ENCODE data around the gene ENAH. TPM values are rescaled to one million over a fixed set of nuclear protein-coding genes. Genes with fewer than 3 reads are reported as not detected.
A peak's percentile ranks its signal among the peaks of the same experiment; 100 is the strongest.

The ENAH gene
- total and polyA plus RNA-seq, 9 of the 15 experiments (the other 6 are each of a cell fraction or from before 2014, with no cell fraction given), result 0.03 to 1.2 (median 0.15) TPM

DNA sequence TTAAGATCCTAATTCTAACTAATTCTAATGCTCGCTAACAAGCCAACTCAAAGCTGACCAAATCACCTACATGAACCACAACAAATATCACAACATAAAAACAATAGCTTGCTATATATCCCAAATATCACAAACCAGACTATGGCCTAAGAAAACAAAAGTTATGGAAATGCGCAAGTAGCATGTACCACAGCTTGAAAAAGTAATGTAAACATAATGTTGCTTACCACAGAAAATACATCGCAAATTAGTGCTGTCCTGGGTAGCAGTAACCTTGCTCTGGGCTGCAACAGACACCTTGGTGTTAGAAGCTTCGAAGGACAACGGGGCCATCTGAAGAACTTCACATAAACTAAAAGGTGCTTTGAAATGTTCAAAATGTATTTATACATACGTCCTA lies 117.6 kb downstream of the ENAH start:
- Histone ChIP-seq H3K9me1 (ENCODE audit: control insufficient read depth, insufficient read depth, low read length) (no peaks in the 10 kb centered on the region), H3K79me2 (ENCODE audit: control insufficient read depth, insufficient read depth, low read length) (no peaks in the 10 kb centered on the region), H3K4me3 (no peak overlapping the region), H3K27me3 (ENCODE audit: control insufficient read depth in 2 of 2, insufficient read depth in 2 of 2, low read length in 2 of 2) (peaks cover 9 to 17% of the 10 kb centered on the region in 2 experiments; a peak in 4 of 5 replicates), H4K20me1 (replicated peaks; ENCODE audit: control insufficient read depth, insufficient read depth, low read length) (no peaks in the 10 kb centered on the region), H3K9me3 (replicated peaks; ENCODE audit: control insufficient read depth, insufficient read depth, low read depth, low read length) (no peaks in the 10 kb centered on the region), H3K36me3 (ENCODE audit: control insufficient read depth, insufficient read depth, low read length) (no peaks in the 10 kb centered on the region), H3K4me2 (ENCODE audit: insufficient read depth, low read length) (no peak overlapping the region), H3K4me1 (replicated peaks in 1 of 2; ENCODE audit: control insufficient read depth in 2 of 2, insufficient read depth in 2 of 2, low read length in 2 of 2) (no peaks in the 10 kb centered on the region), H2AFZ (ENCODE audit: low read depth, low read length) (no peak overlapping the region), H3K27ac (ENCODE audit: extremely low read depth, low read depth, low read length) (no peak overlapping the region), H3K9ac (ENCODE audit: insufficient read depth in 1 of 2, low read depth in 2 of 2, low read length in 2 of 2) (no peak overlapping the region)
- POLR2A ChIA-PET, result interaction anchor here (0.6 to 2.4 kb wide), 5 partner anchors 9 to 63 kb away, joined by 3 to 6 read pairs (median 5); no protein-coding TSS in a partner anchor
- FAIRE-seq (no peak), DNase-seq (ENCODE audit: extremely low read depth in 1 of 4, low spot score in 3 of 4) (no peak), ATAC-seq (no peak)
- 1% methylated on average over 6 of the region's 6 CpGs for WGBS (ENCODE audit: insufficient coverage, low coverage, missing lambda C conversion rate)
- no peak for TF ChIP-seq ZFX (CRISPR knock-in tag; IDR thresholded peaks at IDR 0.05)
- peak; percentile 72 for TF ChIP-seq CBX2 (IDR thresholded peaks at IDR 0.05; ENCODE audit: insufficient read depth, low read length, poor library complexity, severe bottlenecking)
- intact Hi-C loops (cut with micrococcal nuclease), result no loop called here
- no TSS peak for BruUV-seq (replicated peaks)
- in situ Hi-C loops (cut with MboI), result no loop called here
- CTCF ChIA-PET (ENCODE audit: low intra/inter-chr PET ratio), result interaction anchor here (0.6 kb wide), 1 partner anchor 112 kb away, joined by 3 read pairs; no protein-coding TSS in a partner anchor

- no peak overlapping the region for H3K9ac ChIP-seq (ENCODE audit: insufficient read depth in 1 of 2, low read depth in 2 of 2, low read length in 2 of 2)
- H3K4me3 ChIP-seq, result no peak overlapping the region
- DNase-seq (ENCODE audit: extremely low read depth in 1 of 4, low spot score in 3 of 4) (no peak), ATAC-seq (no peak), FAIRE-seq (no peak)
- ChIA-PET CTCF (ENCODE audit: low intra/inter-chr PET ratio) (no interaction called here), POLR2A (interaction anchor here (1.2 to 2.4 kb wide), 4 partner anchors 9 to 17 kb away, joined by 4 to 6 read pairs (median 5); no protein-coding TSS in a partner anchor)
- 7% methylated on average over 2 of the region's 2 CpGs for WGBS (ENCODE audit: insufficient coverage, low coverage, missing lambda C conversion rate)
- intact Hi-C loops (cut with micrococcal nuclease) (no loop called here), in situ Hi-C loops (cut with MboI) (no loop called here)
- no peaks in the 10 kb centered on the region for H4K20me1 ChIP-seq (replicated peaks; ENCODE audit: control insufficient read depth, insufficient read depth, low read length)
- H2AFZ ChIP-seq (ENCODE audit: low read depth, low read length), result no peak overlapping the region
- peaks cover 9 to 17% of the 10 kb centered on the region in 2 experiments; a peak in 4 of 5 replicates for H3K27me3 ChIP-seq (ENCODE audit: control insufficient read depth in 2 of 2, insufficient read depth in 2 of 2, low read length in 2 of 2)
- H3K9me1 ChIP-seq (ENCODE audit: control insufficient read depth, insufficient read depth, low read length), result no peaks in the 10 kb centered on the region
- H3K27ac ChIP-seq (ENCODE audit: extremely low read depth, low read depth, low read length), result no peak overlapping the region
- H3K4me2 ChIP-seq (ENCODE audit: insufficient read depth, low read length), result no peak overlapping the region
- BruUV-seq (replicated peaks), result no TSS peak
- TF ChIP-seq POLR2G (IDR thresholded peaks at IDR 0.05; ENCODE audit: low read depth, low read length) (no peak), MTA3 (IDR thresholded peaks at IDR 0.05; ENCODE audit: borderline replicate concordance) (no peak), ZNF347 (CRISPR knock-in tag; IDR thresholded peaks at IDR 0.05; ENCODE audit: low read depth) (no peak), SMARCC2 (IDR thresholded peaks at IDR 0.05; ENCODE audit: low read depth) (no peak), ZNF316 (IDR thresholded peaks at IDR 0.05) (no peak), ZBTB7A (IDR thresholded peaks at IDR 0.05; ENCODE audit: borderline replicate concordance, control insufficient read depth, low read depth, low read length) (no peak), ZNF175 (CRISPR knock-in tag; IDR thresholded peaks at IDR 0.05; ENCODE audit: low read depth) (no peak), PKNOX1 (IDR thresholded peaks at IDR 0.05) (no peak), MCM2 (IDR thresholded peaks at IDR 0.05; ENCODE audit: low read depth) (no peak), MEF2D (tag; conservative IDR thresholded peaks at IDR 0.05; ENCODE audit: low read depth) (no peak)
- H3K79me2 ChIP-seq (ENCODE audit: control insufficient read depth, insufficient read depth, low read length), result no peaks in the 10 kb centered on the region
- H3K36me3 ChIP-seq (ENCODE audit: control insufficient read depth, insufficient read depth, low read length), result no peaks in the 10 kb centered on the region
- H3K4me1 ChIP-seq (replicated peaks in 1 of 2; ENCODE audit: control insufficient read depth in 2 of 2, insufficient read depth in 2 of 2, low read length in 2 of 2), result no peaks in the 10 kb centered on the region
- no peaks in the 10 kb centered on the region for H3K9me3 ChIP-seq (replicated peaks; ENCODE audit: control insufficient read depth, insufficient read depth, low read depth, low read length)
Measured at GRCh38 chr1:225534772-225535171, 118.2 kb downstream of the ENAH start.
